HG02571 (cell line): ENCODE results near the gene ZNF106.

Experiments
- ATAC-seq: cut with Tn5 transposase; IDR thresholded peaks from one replicate; pipeline ENCODE4 v1.9.1; 2021; ENCODE audit warnings: mild to moderate bottlenecking, moderate library complexity; ENCODE audit not compliant: unreplicated experiment

Gene ZNF106

GRCh38 chr15:42409011-42409410 lies 81.9 kb downstream of the ZNF106 start:
- no peak for ATAC-seq

- no peak for ATAC-seq
Measured at GRCh38 chr15:42408178-42408577, 82.8 kb downstream of the ZNF106 start.

GRCh38 chr15:42405863-42406482 lies 85.0 kb downstream of the ZNF106 start:
- no peak for ATAC-seq

- no peak for ATAC-seq
Measured at GRCh38 chr15:42404461-42405235, 86.3 kb downstream of the ZNF106 start.

GRCh38 chr15:42403389-42403788 lies 87.6 kb downstream of the ZNF106 start:
- no peak for ATAC-seq

GRCh38 chr15:42402455-42403205 lies 88.3 kb downstream of the ZNF106 start:
- ATAC-seq = no peak

DNA sequence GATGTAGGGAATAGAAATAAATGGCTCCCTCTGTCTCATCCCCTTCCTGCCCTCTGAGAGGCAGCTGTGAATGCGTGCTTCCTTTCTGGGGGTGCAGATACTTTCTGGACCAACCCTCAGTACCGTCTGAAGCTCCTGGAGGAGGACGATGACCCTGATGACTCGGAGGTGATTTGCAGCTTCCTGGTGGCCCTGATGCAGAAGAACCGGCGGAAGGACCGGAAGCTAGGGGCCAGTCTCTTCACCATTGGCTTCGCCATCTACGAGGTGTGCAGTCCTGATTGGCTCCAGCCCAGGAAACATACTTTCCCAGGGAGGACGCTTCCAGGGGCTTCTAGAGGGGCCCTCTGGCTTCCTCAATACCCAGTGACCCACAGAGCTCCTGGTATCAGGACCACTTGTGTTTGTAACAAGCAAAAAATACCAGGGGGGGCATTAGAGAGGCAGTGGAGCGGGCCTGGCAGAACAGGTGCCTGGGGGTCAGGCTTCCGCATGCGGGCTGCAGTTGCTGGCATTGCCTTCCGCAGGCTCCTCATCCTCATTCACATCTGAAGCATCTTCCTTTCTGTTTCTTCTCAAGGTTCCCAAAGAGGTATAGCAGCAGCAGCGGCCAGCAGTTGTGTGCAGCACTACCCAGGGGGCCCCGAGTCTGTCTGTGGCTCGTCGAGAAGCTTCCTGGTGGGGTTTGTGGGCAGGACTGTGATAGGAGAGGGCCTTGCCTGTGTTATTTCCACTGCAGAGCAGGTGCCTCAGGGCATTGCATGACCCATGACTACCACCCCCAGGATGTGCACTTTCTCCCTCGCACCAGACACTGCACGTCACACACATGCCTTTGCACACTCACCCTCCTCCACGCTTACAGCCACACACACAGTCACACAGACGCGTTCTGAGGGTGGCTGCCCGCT lies 89.1 kb downstream of the ZNF106 start:
- no peak for ATAC-seq

GRCh38 chr15:42395838-42396237 lies 95.1 kb downstream of the ZNF106 start:
- ATAC-seq = no peak

GRCh38 chr15:42394106-42394505 lies 96.8 kb downstream of the ZNF106 start:
- no peak for ATAC-seq

DNA sequence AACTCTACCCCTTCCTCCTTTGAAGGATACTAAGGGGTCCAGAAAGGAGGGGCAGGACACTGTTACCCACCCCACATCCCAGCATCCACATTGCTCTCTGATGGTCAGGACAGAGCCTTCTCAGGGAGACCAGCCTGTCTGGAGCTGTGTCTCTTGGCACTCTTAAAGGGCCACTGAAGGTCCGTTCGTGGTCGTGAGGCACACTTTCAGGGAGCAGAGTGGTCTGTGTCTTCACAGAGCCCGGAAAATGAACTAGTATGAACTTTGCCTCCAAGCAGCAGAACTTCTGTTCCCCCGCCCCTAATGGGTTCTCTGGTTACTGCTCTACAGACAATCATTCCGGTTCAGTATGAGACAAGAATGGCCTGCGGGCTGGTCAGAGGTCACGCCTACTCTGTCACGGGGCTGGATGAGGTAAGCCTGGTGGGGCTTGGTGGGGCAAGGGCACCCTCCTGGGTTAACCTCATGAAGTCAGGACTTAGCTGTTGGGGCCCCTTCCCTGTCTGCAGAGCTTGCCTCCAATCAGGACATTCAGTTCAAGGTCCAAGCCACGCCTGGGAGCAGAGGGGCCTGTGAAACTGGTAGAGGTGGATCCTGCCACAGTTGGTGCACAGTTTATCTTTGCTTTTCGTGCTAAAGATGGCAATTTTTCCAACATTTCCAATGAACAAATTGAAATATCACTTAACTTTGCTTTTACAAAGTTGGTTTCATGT lies 98.5 kb downstream of the ZNF106 start:
- no peak for ATAC-seq

DNA sequence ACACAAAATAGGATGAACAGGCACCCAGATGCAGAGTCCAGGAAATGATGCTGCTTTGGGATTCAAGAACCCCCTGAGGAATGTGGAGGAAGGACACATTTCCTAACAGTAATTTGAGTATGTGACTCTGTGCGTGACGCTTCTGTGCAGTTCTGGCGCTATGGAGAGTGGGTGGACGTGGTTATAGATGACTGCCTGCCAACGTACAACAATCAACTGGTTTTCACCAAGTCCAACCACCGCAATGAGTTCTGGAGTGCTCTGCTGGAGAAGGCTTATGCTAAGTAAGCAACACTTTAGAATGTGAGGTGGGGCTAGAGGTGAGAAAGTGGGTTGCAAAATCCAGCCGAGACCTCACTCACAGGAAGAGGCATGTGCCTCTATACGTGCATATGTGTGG lies 103.3 kb downstream of the ZNF106 start:
- ATAC-seq = no peak

GRCh38 chr15:42385980-42386700 lies 104.8 kb downstream of the ZNF106 start:
- no peak for ATAC-seq

GRCh38 chr15:42385206-42385979 lies 105.5 kb downstream of the ZNF106 start:
- no peak for ATAC-seq

- no peak for ATAC-seq
Measured at GRCh38 chr15:42384597-42384996, 106.3 kb downstream of the ZNF106 start.

GRCh38 chr15:42378011-42378410 lies 112.9 kb downstream of the ZNF106 start:
- no peak for ATAC-seq

DNA sequence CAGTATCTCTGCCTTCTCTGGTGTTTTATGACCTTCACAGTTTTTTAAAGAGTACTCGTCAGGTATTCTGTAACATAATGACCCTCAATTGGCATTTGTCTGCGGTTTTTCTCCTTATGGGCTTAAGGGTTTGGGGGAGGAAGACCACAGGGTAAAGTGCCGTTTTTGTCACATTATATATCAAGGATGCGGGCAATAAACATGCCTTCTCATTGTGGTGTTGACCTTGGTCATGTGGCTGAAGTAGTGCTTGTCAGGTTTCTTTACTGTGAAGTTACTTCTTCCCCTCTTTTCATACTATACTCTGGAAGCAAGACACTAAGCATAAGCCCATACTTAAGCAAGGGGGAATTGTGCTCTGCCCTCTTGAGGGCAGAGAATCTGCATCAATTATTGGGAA lies 115.0 kb downstream of the ZNF106 start:
- ATAC-seq = no peak

GRCh38 chr15:42375252-42375651 lies 115.7 kb downstream of the ZNF106 start:
- no peak for ATAC-seq

- no peak for ATAC-seq
Measured at GRCh38 chr15:42374810-42375209, 116.1 kb downstream of the ZNF106 start.

- ATAC-seq = no peak
Measured at GRCh38 chr15:42373936-42374335, 117.0 kb downstream of the ZNF106 start.
